Activated naive CD4-positive, alpha-beta T cell treated with anti-CD3 and anti-CD28 coated beads for 36 hours (primary cell): Measurements from ENCODE around the gene NT5C3A. TPM values are rescaled to one million over a fixed set of nuclear protein-coding genes. Genes with fewer than 3 reads are reported as not detected.

Source experiments
- total RNA-seq, 2 experiments: library from RNA; stranded (reverse); gene quantifications; one replicate each; pipeline ENCODE4 v1.2.3, GENCODE V29; 2021

Gene NT5C3A
- total RNA-seq, 2 experiments from 2014 or later: 39.5 to 40.9 TPM

Other genes starting within 250 kb of the NT5C3A start
- gene KBTBD2, start 171.0 kb downstream of the NT5C3A start, total RNA-seq: 10 to 100 TPM; 30.6 to 32.2 TPM
- under 1 TPM; 0.62 to 0.64 TPM for gene FKBP9, start 105.3 kb downstream of the NT5C3A start, total RNA-seq
- gene RP9, start 46.6 kb upstream of the NT5C3A start, total RNA-seq: 10 to 100 TPM; 14.2 to 17.6 TPM
- gene BBS9, start 66.8 kb upstream of the NT5C3A start, total RNA-seq: 1 to 10 TPM; 7.0 to 7.4 TPM